HEK293T (cell line): ENCODE measurements around the gene RALB.

ENCODE experiments used
- ARNT ChIP-seq: fragments of 450-650 bp; IDR thresholded peaks from 2 replicates; pipeline ENCODE4 v1.6.1; 2017; ENCODE audit warnings: mild to moderate bottlenecking
- BHLHE40 ChIP-seq: fragments of 450-650 bp; IDR thresholded peaks from 2 replicates; pipeline ENCODE4 v1.6.1; 2016; ENCODE audit warnings: mild to moderate bottlenecking, moderate library complexity, borderline replicate concordance
- CTBP1 ChIP-seq: fragments of 450-650 bp; IDR thresholded peaks from 2 replicates; pipeline ENCODE4 v1.6.1; 2016; ENCODE audit warnings: borderline replicate concordance
- ELF4 ChIP-seq: fragments of 450-650 bp; IDR thresholded peaks from 2 replicates; pipeline ENCODE4 v1.6.1; 2017; ENCODE audit warnings: antibody characterized with exemption
- FOXK2 ChIP-seq: fragments of 450-650 bp; IDR thresholded peaks from 2 replicates; pipeline ENCODE4 v1.6.1; 2016; ENCODE audit warnings: mild to moderate bottlenecking
- FOXM1 ChIP-seq: fragments of 450-650 bp; IDR thresholded peaks from 2 replicates; pipeline ENCODE4 v1.6.1; 2017; ENCODE audit warnings: mild to moderate bottlenecking, borderline replicate concordance
- HDGF ChIP-seq: fragments of 450-650 bp; IDR thresholded peaks from 2 replicates; pipeline ENCODE4 v1.6.1; 2017; ENCODE audit warnings: antibody characterized with exemption, borderline replicate concordance
- L3MBTL2 ChIP-seq: fragments of 450-650 bp; conservative IDR thresholded peaks from 2 replicates; pipeline ENCODE4 v1.6.1; 2016; ENCODE audit warnings: mild to moderate bottlenecking
- NFRKB ChIP-seq: fragments of 450-650 bp; IDR thresholded peaks from 2 replicates; pipeline ENCODE4 v1.6.1; 2016; ENCODE audit warnings: mild to moderate bottlenecking, moderate library complexity
- SP1 ChIP-seq: fragments of 450-650 bp; IDR thresholded peaks from 2 replicates; pipeline ENCODE4 v1.6.1; 2017
- SUZ12 ChIP-seq: fragments of 450-650 bp; IDR thresholded peaks from 2 replicates; pipeline ENCODE4 v1.6.1; 2016; ENCODE audit warnings: mild to moderate bottlenecking
- TF ChIP-seq, protein P1 (sequence below): fragments of 450-650 bp; IDR thresholded peaks from 2 replicates; pipeline ENCODE4 v1.6.1; 2016

DNA sequence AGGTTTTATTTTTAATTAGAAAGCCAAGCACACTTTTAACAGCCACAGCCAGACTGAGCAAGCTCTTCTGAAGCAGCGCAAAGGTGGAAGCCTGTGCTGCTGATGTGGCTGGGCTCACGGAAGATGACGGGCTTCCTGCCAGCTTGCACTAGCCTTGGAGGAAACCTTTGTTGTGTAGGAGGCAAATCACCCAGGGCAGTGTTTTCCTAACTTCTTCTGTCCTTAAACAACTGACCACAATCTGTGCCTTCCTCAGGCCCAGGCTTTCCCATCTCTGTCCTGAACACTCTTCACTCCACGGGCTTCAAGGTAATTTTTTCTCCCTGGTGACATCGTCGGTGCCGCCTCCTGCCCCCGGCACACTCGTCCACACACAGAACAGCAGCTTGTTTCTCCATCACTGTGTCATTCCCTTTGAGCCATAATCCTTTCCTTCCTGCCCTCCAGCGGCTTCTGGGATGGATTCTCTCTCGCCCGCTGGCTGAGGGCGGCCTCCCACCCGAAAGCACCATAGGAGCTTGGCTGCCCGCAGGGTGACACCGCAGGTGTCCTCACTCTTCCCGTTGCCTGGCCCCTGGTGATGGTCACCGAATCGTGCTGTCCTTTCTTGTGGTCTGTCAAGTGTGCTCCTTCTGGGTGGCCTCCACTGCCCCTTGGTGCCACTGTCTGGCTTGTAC is 62.2 kb downstream of the RALB start:
- no peak for TF ChIP-seq L3MBTL2
- TF ChIP-seq NFRKB = no peak
- TF ChIP-seq SP1 = no peak
- no peak for TF ChIP-seq SUZ12
- no peak for TF ChIP-seq FOXK2
- no peak for TF ChIP-seq BHLHE40
- TF ChIP-seq FOXM1 = no peak
- TF ChIP-seq ELF4 = no peak
- no peak for TF ChIP-seq HDGF
- no peak for TF ChIP-seq CTBP1
- TF ChIP-seq ARNT = no peak
- TF ChIP-seq, protein P1, sequence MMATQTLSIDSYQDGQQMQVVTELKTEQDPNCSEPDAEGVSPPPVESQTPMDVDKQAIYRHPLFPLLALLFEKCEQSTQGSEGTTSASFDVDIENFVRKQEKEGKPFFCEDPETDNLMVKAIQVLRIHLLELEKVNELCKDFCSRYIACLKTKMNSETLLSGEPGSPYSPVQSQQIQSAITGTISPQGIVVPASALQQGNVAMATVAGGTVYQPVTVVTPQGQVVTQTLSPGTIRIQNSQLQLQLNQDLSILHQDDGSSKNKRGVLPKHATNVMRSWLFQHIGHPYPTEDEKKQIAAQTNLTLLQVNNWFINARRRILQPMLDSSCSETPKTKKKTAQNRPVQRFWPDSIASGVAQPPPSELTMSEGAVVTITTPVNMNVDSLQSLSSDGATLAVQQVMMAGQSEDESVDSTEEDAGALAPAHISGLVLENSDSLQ = no peak
